ENCODE measurements around the gene SMAD7.

SMAD7 gene

GRCh38 chr18:48950536-48951447 is at the start of gene SMAD7:
Gene SMAD7 (minus strand): TSS chr18:48950965. CDS start chr18:48950424, 541 bp downstream.
- no peak for DNase-seq (ENCODE audit: low spot score)

- DNase-seq (ENCODE audit: low spot score), result no peak
Observed at GRCh38 chr18:48999569-48999968, 48.8 kb upstream of the SMAD7 start.

GRCh38 chr18:48997985-48998831 is 47.4 kb upstream of the SMAD7 start:
- no peak for DNase-seq (ENCODE audit: low spot score)

- DNase-seq (ENCODE audit: low spot score), result no peak
Observed at GRCh38 chr18:48997681-48997984, 46.9 kb upstream of the SMAD7 start.

GRCh38 chr18:48996901-48997463 is 46.2 kb upstream of the SMAD7 start:
- DNase-seq (ENCODE audit: low spot score), result peak; percentile 18

GRCh38 chr18:48996041-48996440 is 45.3 kb upstream of the SMAD7 start:
- no peak for DNase-seq (ENCODE audit: low spot score)

- DNase-seq (ENCODE audit: low spot score), result no peak
Observed at GRCh38 chr18:48994926-48995835, 44.4 kb upstream of the SMAD7 start.

GRCh38 chr18:48994044-48994651 is 43.4 kb upstream of the SMAD7 start:
- DNase-seq (ENCODE audit: low spot score), result no peak

- no peak for DNase-seq (ENCODE audit: low spot score)
Observed at GRCh38 chr18:48993586-48993985, 42.8 kb upstream of the SMAD7 start.

GRCh38 chr18:48992791-48993555 is 42.2 kb upstream of the SMAD7 start:
- DNase-seq (ENCODE audit: low spot score), result no peak

GRCh38 chr18:48992133-48992532 is 41.4 kb upstream of the SMAD7 start:
- DNase-seq (ENCODE audit: low spot score), result no peak

- DNase-seq (ENCODE audit: low spot score), result no peak
Observed at GRCh38 chr18:48991676-48992075, 40.9 kb upstream of the SMAD7 start.

- DNase-seq (ENCODE audit: low spot score), result no peak
Observed at GRCh38 chr18:48991319-48991660, 40.5 kb upstream of the SMAD7 start.

GRCh38 chr18:48990481-48991318 is 39.9 kb upstream of the SMAD7 start:
- no peak for DNase-seq (ENCODE audit: low spot score)

GRCh38 chr18:48989304-48990303 is 38.8 kb upstream of the SMAD7 start:
- no peak for DNase-seq (ENCODE audit: low spot score)

- no peak for DNase-seq (ENCODE audit: low spot score)
Observed at GRCh38 chr18:48988508-48989303, 37.9 kb upstream of the SMAD7 start.

- no peak for DNase-seq (ENCODE audit: low spot score)
Observed at GRCh38 chr18:48987821-48988220, 37.1 kb upstream of the SMAD7 start.

Measured in COLO829 (cell line).